Measurements from ENCODE around the gene UBE2L3. TPM values are rescaled to one million over a fixed set of nuclear protein-coding genes. Genes with fewer than 3 reads are reported as not detected.
"Not testable (repeated sequence)": the region's sequence is repeated elsewhere in the genome, so short reads cannot be mapped to it uniquely, and the experiment has no call there.

Gene UBE2L3
- polyA plus RNA-seq, 1 donor: 36.8 TPM

GRCh38 chr22:21599053-21599893, 31.8 kb downstream of the UBE2L3 start:
- no peak for DNase-seq (ENCODE audit: low read depth)

- DNase-seq (ENCODE audit: low read depth): no peak
Measured at GRCh38 chr22:21602579-21602978, 35.1 kb downstream of the UBE2L3 start.

- no peak for DNase-seq (ENCODE audit: low read depth)
Measured at GRCh38 chr22:21603973-21604372, 36.5 kb downstream of the UBE2L3 start.

- DNase-seq (ENCODE audit: low read depth): no peak
Measured at GRCh38 chr22:21605887-21606564, 38.5 kb downstream of the UBE2L3 start.

- DNase-seq (ENCODE audit: low read depth): no peak
Measured at GRCh38 chr22:21606775-21607174, 39.3 kb downstream of the UBE2L3 start.

DNA sequence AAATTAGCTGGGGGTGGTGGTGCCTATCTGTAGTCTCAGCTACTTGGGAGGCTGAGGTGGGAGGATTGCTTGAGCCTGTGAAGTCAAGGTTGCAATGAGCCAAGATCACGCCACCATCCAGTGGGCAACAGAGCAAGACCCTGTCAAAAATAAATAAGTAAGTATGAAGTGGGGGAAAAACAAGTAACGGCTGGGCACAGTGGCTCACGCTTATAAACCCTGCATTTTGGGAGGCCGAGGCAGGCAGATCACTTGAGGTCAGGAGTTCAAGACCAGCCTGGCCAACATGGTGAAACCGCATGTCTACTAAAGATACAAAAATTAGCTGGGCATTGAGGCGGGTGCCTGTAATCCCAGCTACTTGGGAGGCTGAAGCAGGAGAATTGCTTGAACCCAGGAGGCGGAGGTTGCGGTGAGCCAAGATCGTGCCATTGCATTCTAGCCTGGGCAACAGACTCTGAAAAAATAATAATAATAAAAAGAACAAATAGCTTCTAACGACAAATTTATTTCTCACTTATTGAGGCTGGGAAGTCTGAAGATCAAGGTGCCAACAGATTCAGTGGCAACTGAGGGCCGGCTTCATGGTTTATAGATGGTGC, 42.1 kb downstream of the UBE2L3 start:
- not testable (repeated sequence) for DNase-seq (ENCODE audit: low read depth)

DNA sequence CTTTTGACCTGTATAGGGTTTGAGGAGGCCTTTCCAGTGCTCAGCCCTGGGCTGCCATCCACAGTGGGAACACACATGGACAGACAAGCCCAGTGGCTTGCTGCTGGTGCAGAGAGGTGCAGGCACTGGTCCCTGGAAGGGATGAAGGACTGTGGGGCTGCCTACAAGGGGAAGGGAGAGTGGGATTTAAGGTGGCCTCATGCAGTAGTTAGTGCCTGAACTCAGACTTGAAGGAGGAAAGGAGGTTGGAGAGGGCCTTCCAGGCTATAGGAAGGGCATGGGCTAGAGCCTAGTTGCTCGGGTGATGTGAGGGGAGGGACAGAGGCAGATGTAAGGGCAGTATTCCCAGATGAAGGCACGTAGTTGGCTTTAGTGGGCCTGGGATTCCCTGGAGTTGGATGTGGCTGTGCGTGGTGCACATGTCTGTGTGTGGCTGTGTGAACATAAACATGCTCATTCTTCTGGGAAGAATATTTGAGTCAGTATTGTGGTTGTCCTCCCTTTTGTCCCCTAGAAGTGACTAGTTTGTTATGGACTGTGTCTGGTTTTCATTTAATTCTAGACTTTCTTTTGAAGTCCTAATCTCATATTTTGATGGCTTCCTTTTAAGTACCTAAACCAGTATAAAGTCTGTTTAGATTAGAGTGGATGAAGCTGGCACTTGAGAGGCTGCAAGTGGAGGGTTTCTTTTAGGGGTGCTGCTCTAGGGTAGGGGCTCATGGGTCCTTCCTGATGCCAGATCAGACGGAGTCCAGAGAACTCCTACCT, 43.9 kb downstream of the UBE2L3 start:
- no peak for DNase-seq (ENCODE audit: low read depth)

DNA sequence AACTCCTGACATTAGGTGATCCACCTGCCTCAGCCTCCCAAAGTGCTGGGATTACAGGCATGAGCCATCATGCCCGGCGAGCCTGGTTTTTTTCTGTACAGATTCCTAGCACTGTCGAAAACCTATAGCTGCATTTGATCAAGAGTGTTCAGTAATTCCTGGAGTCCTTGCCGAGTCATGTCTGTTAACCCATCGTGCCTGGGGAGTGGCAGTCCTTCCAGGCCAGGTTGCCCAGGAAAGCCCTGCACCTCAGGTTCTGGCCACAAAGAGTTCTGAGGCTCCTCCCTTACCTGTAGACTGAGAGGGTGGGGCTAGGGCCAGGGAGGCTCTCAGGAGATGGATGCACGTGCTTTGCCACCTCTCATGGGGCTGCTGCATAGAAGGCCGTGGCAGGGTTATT, 45.3 kb downstream of the UBE2L3 start:
- DNase-seq (ENCODE audit: low read depth): no peak

DNA sequence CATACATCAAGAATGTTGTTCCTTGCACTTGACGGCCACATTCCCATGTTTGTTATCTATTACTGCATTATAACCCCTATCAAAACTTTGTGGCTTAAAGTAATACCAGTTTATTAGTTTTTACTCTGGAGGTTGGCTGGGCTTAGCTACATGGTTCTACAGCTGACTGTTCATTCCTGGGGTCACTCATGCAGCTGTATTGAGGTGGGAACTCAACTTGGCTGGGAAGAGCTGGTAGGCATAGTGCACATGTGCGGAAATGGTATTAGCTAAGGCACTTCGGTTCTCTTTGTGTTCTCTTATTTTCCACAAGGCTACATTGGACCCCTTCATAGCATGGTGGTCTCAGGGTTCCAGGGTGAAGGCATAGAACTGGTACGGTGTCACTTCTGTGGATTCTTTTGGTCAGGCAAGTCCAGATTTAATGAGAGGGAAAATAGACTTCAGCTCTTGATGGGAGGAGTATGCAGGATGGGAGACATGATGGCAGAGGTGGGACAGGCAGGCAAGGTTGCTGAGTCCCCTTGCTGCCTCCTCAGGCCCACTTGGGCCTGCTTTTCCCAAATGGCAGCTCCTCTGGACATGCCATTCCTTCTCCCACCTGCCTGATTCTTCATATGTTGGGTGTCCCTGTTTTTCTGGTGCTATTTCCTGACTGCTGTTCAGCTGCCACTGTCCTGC, 46.2 kb downstream of the UBE2L3 start:
- no peak for DNase-seq (ENCODE audit: low read depth)

- DNase-seq (ENCODE audit: low read depth): no peak
Measured at GRCh38 chr22:21615731-21616130, 48.2 kb downstream of the UBE2L3 start.

DNA sequence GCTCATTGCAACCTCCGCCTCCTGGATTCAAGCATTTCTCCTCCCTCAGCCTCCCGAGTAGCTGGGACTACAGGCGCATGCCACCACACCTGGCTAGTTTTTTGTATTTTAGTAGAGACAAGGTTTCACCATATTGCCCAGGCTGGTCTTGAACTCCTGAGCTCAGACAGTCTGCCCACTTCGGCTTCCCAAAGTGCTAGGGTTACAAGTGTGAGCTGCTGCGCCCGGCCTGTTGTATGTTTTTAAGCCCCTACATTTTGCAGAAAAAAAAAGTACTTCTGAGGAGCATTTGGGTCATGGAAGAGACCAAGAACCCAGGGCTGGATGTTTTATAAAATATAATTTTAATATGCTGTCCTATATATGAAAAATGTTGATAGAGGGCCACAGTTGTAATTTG, 49.8 kb downstream of the UBE2L3 start:
- DNase-seq (ENCODE audit: low read depth): not testable (repeated sequence)

GRCh38 chr22:21621025-21621424, 53.5 kb downstream of the UBE2L3 start:
- DNase-seq (ENCODE audit: low read depth): no peak

- no peak for DNase-seq (ENCODE audit: low read depth)
Measured at GRCh38 chr22:21622011-21622918, 54.8 kb downstream of the UBE2L3 start.

DNA sequence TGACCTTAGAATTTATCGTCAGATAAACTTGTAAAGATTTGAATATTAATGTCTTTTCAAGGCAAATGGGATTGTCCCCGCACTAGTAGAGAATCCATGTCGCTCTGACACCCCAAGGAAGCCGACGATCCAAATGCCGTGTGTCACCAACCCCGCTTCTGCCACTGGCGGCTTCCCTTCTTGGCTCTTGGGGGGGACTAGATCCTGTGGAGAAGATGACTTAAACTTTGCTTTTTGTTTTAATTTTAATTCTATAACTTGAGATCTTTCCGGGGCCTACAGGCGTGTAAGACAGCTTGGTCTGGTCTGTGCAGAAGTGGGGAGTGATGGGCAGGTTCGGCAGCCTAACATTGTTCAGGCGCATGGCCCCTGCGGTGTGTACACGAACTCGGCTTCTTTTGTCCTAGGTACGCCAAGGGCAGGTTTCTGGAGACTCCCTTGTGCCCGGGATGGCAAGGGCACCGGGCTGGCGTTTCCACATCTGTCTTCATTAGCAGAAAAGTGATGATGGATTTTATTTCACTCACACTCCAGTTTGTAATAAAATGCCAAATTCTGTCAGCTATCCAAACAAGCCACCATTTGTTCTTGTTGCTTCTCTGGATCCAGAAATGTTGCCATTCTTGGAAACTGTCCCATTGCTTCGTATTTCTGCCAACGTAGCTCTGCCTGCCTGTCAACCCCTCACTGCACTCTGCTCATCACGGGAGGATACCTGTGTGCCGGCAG, 55.6 kb downstream of the UBE2L3 start:
- DNase-seq (ENCODE audit: low read depth): no peak

DNA sequence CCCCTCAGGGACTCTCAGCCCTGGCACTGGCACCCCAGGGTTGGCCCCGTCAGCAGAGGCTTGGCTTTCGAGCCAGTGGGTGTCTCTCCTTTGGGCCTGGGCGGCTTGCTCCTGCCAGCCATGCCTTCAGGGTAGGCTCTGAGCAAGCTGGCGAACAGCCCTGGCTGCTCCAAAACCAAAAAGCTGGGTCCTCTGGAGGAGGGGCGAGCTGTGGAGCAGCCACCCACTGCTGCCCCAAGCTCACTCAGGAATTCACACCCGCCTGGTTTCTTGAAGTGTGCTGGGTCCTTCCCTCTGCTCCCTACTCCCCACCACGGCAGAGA, 56.1 kb downstream of the UBE2L3 start:
- DNase-seq (ENCODE audit: low read depth): no peak

GRCh38 chr22:21624120-21624879, 56.8 kb downstream of the UBE2L3 start:
- DNase-seq (ENCODE audit: low read depth): no peak

GRCh38 chr22:21624880-21625791, 57.6 kb downstream of the UBE2L3 start:
- DNase-seq (ENCODE audit: low read depth): no peak
